Heart right ventricle (tissue), 16 donors: Measurements from ENCODE around the gene PEF1. TPM values are rescaled to one million over a fixed set of nuclear protein-coding genes. Genes with fewer than 3 reads are reported as not detected.

ENCODE experiments used
- ATAC-seq, 8 donors: fragments of 200-7000 bp; cut with Tn5 transposase; one replicate each; pipeline ENCODE4 v1.9.1; 2020; ENCODE audit warnings: mild to moderate bottlenecking in 8 of 8, moderate library complexity in 8 of 8, moderate number of reproducible peaks in 1 of 8
- DNase-seq, 2 donors: peaks; one replicate each; pipeline ENCODE4 v3.0.0-alpha.2; 2020
- H3K27ac ChIP-seq, 10 donors: fragments of 200-600 bp; sonication (generic) in 2 of 10; one replicate each; pipeline versions ENCODE4 v1.5.0 to v1.8.0; 2020 to 2022; ENCODE audit warnings: mild to moderate bottlenecking in 3 of 10
- H3K27me3 ChIP-seq, 7 donors: fragments of 200-600 bp; one replicate each; pipeline ENCODE4 v1.8.0; 2021 to 2022; ENCODE audit warnings: mild to moderate bottlenecking in 2 of 7
- H3K36me3 ChIP-seq, 9 donors: fragments of 200-600 bp; sonication (generic) in 1 of 9; one replicate each; pipeline versions ENCODE4 v1.5.0 to v1.8.0; 2020 to 2022; ENCODE audit warnings: mild to moderate bottlenecking in 2 of 9
- H3K4me1 ChIP-seq, 9 donors: fragments of 200-600 bp; sonication (generic) in 1 of 9; one replicate each; pipeline versions ENCODE4 v1.5.0 to v1.8.0; 2020 to 2022; ENCODE audit warnings: mild to moderate bottlenecking in 4 of 9
- H3K4me3 ChIP-seq, 10 donors: fragments of 200-600 bp; sonication (generic) in 2 of 10; one replicate each; pipeline versions ENCODE4 v1.5.0 to v1.8.0; 2020 to 2022; ENCODE audit warnings: mild to moderate bottlenecking in 7 of 10, moderate library complexity in 2 of 10
- H3K9me3 ChIP-seq, 11 donors: fragments of 200-600 bp in 10 of 11; sonication (generic) in 2 of 11; one replicate each; pipeline versions ENCODE4 v1.5.0 to v1.8.0; 2013 to 2022; ENCODE audit warnings: mild to moderate bottlenecking in 2 of 11, control low read depth in 1 of 11, moderate library complexity in 1 of 11
- WGBS, 2 donors: extraction: QIAGEN DNeasy Blood & Tissue Kit; methylation state at CpG; one replicate each; pipeline ENCODE4 v1.1.7; 2013; ENCODE audit warnings: inconsistent platforms in 1 of 2; 5-methylcytosine and 5-hydroxymethylcytosine counted together
- intact Hi-C, 10 donors: fragments of 100-400 bp; cut with DNase I; formaldehyde crosslinking; loops; one replicate each; pipeline versions ENCODE4 v1.11.1 to v1.14.2; 2022
- polyA plus RNA-seq, 2 donors: library from polyadenylated mRNA; stranded (reverse); fragments of 200-250 nt; gene quantifications; one replicate each; pipeline ENCODE4 v1.2.3, GENCODE V29; 2013
- total RNA-seq, 10 donors: library from RNA; stranded (reverse); fragmentation: NEBNext Ultra II Directional in 3 of 10; extraction: Animal tissue kit (Norgen Biotek cat#: 25700) in 3 of 10; gene quantifications; one replicate each; pipeline versions ENCODE4 v1.2.1 to v1.2.4, GENCODE V29; 2021 to 2023
- TF ChIP-seq, protein P1 (sequence below), 9 donors: fragments of 200-600 bp; sonication (generic) in 2 of 9; IDR thresholded peaks; one replicate each; pipeline versions ENCODE4 v1.5.0 to v1.8.0; 2021 to 2022; ENCODE audit warnings: antibody characterized with exemption in 9 of 9, mild to moderate bottlenecking in 5 of 9, moderate library complexity in 1 of 9
- donor health status: Arrhythmogenic right ventricular cardiomyopathy.
- donor health status: ischemic (EF 13 %, LVEDD 7.1; RV severe dilation, severe dysfunction).
- donor health status: healthy with polysubstance abuse.
- donor health status: DM: no; HTN: yes; CAD: no.
- donor health status: DM: no; HTN: no; CAD: no.
- donor health status: ischemic (EF 25% LVEDD 6.9; RV normal size, moderate dysfunction).
- donor health status: ischemic (EF 25% LVEDD 5.7; RV mildly dilated, moderate dysfunction).
- donor health status: healthy.
- donor health status: DM: yes; HTN: yes; CAD: no.
- donor health status: Ischemic cardiomyopathy.
- donor health status: ischemic (EF 35%, LVEDD 5.7; RV mildly dilated, moderate dysfunction).
- donor health status: nonischemic (EF 11% LVEDD 7.7; RV severe dilation, severe dysfunction).
- donor health status: DM: yes; HTN: yes; CAD: no.
- donor health status: PGD.
- donor health status: ischemic (EF 29% LVEDD 5.4; RV normal size, mild dysfunction).
- donor health status: nonischemic (EF 23%, LVEDD 6.1; RV moderate dilation, normal function).

PEF1 gene
- total and polyA plus RNA-seq, 12 donors: 35.0 to 94.3 (median 40.0) TPM

DNA sequence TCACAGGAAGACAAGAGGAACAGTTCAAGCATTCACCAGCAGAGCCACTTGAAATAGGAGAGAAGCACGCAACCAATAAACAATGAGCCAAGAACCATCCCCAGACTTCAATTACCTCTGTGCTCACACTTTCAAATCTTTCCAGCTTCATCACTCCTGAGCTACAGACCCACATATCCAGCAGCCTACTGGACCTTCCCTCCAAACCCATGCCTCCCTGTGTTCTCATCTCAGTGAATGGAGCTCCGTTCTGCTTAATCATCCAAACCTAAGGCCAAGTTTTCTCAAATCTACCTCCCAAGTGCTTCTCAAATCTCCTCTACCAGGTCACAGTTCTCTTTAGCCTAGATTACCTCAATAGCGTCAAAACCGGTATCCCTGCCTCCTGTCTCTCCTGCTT lies 3.7 kb downstream of the PEF1 start:
- Histone ChIP-seq H3K9me3 (no peaks in the 10 kb centered on the region), H3K36me3 (peaks cover 0 to 18% (median 0%) of the 10 kb centered on the region in 9 donors), H3K27ac (peak overlapping the region in 5 of 10 donors; percentile 9 to 64 (median 38)), H3K4me1 (peaks cover 26 to 89% (median 85%) of the 10 kb centered on the region in 9 donors), H3K27me3 (no peaks in the 10 kb centered on the region), H3K4me3 (no peak overlapping the region)
- intact Hi-C loops: no loop called here
- DNase-seq (no peak), ATAC-seq (no peak)
- TF ChIP-seq, protein P1, sequence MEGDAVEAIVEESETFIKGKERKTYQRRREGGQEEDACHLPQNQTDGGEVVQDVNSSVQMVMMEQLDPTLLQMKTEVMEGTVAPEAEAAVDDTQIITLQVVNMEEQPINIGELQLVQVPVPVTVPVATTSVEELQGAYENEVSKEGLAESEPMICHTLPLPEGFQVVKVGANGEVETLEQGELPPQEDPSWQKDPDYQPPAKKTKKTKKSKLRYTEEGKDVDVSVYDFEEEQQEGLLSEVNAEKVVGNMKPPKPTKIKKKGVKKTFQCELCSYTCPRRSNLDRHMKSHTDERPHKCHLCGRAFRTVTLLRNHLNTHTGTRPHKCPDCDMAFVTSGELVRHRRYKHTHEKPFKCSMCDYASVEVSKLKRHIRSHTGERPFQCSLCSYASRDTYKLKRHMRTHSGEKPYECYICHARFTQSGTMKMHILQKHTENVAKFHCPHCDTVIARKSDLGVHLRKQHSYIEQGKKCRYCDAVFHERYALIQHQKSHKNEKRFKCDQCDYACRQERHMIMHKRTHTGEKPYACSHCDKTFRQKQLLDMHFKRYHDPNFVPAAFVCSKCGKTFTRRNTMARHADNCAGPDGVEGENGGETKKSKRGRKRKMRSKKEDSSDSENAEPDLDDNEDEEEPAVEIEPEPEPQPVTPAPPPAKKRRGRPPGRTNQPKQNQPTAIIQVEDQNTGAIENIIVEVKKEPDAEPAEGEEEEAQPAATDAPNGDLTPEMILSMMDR (IDR thresholded peaks at IDR 0.05): no peak
- WGBS, 2 donors: 55 to 69% methylated on average over 4 of the region's 4 CpGs

- no peak for ATAC-seq
- Histone ChIP-seq H3K4me1 (peaks cover 26 to 89% (median 78%) of the 10 kb centered on the region in 9 donors), H3K27me3 (no peaks in the 10 kb centered on the region), H3K9me3 (no peaks in the 10 kb centered on the region), H3K27ac (peak overlapping the region in 3 of 10 donors; percentile 32 to 64 (median 38)), H3K4me3 (no peak overlapping the region), H3K36me3 (peaks cover 0 to 22% (median under 1%) of the 10 kb centered on the region in 9 donors)
- TF ChIP-seq, protein P1 (IDR thresholded peaks at IDR 0.05): no peak
- DNase-seq: no peak
- intact Hi-C loops: no loop called here
Measured at GRCh38 chr1:31640179-31640578, 4.5 kb downstream of the PEF1 start.

DNA sequence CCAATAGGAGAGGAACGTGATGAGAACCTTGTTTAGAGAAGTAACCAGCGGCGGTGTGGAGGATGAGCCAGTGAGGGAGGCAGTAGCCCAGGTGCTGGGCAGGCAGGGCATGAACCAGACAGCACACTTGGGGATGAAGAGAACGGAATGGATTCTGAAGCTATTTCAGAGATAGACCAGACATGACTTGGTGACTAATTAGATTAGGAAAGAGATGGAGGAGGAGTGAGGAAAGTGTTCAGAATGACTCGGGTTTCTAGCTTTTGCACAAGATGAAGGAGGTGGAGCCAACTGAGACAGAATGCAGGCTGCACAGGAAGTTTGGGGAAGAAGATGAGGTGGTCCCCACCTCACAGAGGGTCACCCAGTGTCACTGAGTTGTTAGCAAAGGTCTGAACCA lies 5.1 kb downstream of the PEF1 start:
- TF ChIP-seq, protein P1 (IDR thresholded peaks at IDR 0.05): no peak
- 56 to 58% methylated on average over 5 of the region's 5 CpGs for WGBS, 2 donors
- no peak for ATAC-seq

GRCh38 chr1:31637915-31638673 lies 6.6 kb downstream of the PEF1 start:
- Histone ChIP-seq H3K27me3 (no peaks in the 10 kb centered on the region), H3K27ac (no peak overlapping the region), H3K4me3 (no peak overlapping the region), H3K9me3 (no peaks in the 10 kb centered on the region), H3K4me1 (peaks cover 17 to 97% (median 74%) of the 10 kb centered on the region in 9 donors), H3K36me3 (peaks cover 0 to 43% (median 7%) of the 10 kb centered on the region in 9 donors)
- intact Hi-C loops: no loop called here
- ATAC-seq (no peak), DNase-seq (no peak)
- TF ChIP-seq, protein P1 (IDR thresholded peaks at IDR 0.05): no peak
- WGBS, 2 donors: 61 to 62% methylated on average over 5 of the region's 5 CpGs

More for the DNA sequence above, 5.1 kb downstream of the PEF1 start:
- peak overlapping the region in 2 of 10 donors; percentile 11 to 51 for H3K27ac ChIP-seq
- no peaks in the 10 kb centered on the region for H3K9me3 ChIP-seq
- peaks cover 26 to 96% (median 78%) of the 10 kb centered on the region in 9 donors for H3K4me1 ChIP-seq
- no peak for DNase-seq
- H3K27me3 ChIP-seq: no peaks in the 10 kb centered on the region
- peaks cover 0 to 29% (median 7%) of the 10 kb centered on the region in 9 donors for H3K36me3 ChIP-seq
- intact Hi-C loops: no loop called here
- no peak overlapping the region for H3K4me3 ChIP-seq
